Gastrocnemius medialis (tissue), 4 donors: ENCODE measurements around the gene TACC3.

Experiments used
- CTCF ChIP-seq, 5 experiments: fragments of 450-650 bp in 3 of 5; fragments of 200-600 bp in 2 of 5; sonication (generic) in 2 of 5; IDR thresholded peaks in 4 of 5; conservative IDR thresholded peaks in 1 of 5; 1 replicate in 4 of 5; 2 replicates in 1 of 5; pipeline ENCODE4 v1.5.1; 2016 to 2019; ENCODE audit warnings: antibody characterized with exemption in 5 of 5, mild to moderate bottlenecking in 3 of 5, moderate library complexity in 3 of 5
- POLR2A ChIP-seq, 2 donors: fragments of 450-650 bp; IDR thresholded peaks; one replicate each; pipeline ENCODE4 v1.6.1; 2017; ENCODE audit warnings: antibody characterized with exemption in 2 of 2, mild to moderate bottlenecking in 2 of 2, moderate library complexity in 2 of 2

- TF ChIP-seq CTCF (IDR thresholded peaks at IDR 0.05 in 4 of 5, conservative IDR thresholded peaks at IDR 0.05 in 1 of 5) (no peak), POLR2A (IDR thresholded peaks at IDR 0.05) (no peak)
These were observed 17.5 kb upstream of the TACC3 start for GRCh38 chr4:1703867-1704266.
